ENCODE results near the gene TAF4.

TAF4 gene

GRCh38 chr20:61942526-61942925 is 123.2 kb downstream of the TAF4 start:
- TF ChIP-seq CTCF (IDR thresholded peaks at IDR 0.05; ENCODE audit: extremely low read depth, missing control alignments) = no peak
- no peak for DNase-seq (ENCODE audit: low spot score)

- TF ChIP-seq CTCF (IDR thresholded peaks at IDR 0.05; ENCODE audit: extremely low read depth, missing control alignments) = no peak
- no peak for DNase-seq (ENCODE audit: low spot score)
Measured at GRCh38 chr20:61941721-61942405, 123.8 kb downstream of the TAF4 start.

- DNase-seq (ENCODE audit: low spot score) = no peak
- TF ChIP-seq CTCF (IDR thresholded peaks at IDR 0.05; ENCODE audit: extremely low read depth, missing control alignments) = no peak
Measured at GRCh38 chr20:61940976-61941720, 124.5 kb downstream of the TAF4 start.

GRCh38 chr20:61940491-61940890 is 125.2 kb downstream of the TAF4 start:
- no peak for DNase-seq (ENCODE audit: low spot score)
- TF ChIP-seq CTCF (IDR thresholded peaks at IDR 0.05; ENCODE audit: extremely low read depth, missing control alignments) = no peak

GRCh38 chr20:61939691-61940360 is 125.9 kb downstream of the TAF4 start:
- no peak for TF ChIP-seq CTCF (IDR thresholded peaks at IDR 0.05; ENCODE audit: extremely low read depth, missing control alignments)
- DNase-seq (ENCODE audit: low spot score) = no peak

- no peak for TF ChIP-seq CTCF (IDR thresholded peaks at IDR 0.05; ENCODE audit: extremely low read depth, missing control alignments)
- no peak for DNase-seq (ENCODE audit: low spot score)
Measured at GRCh38 chr20:61938839-61939690, 126.6 kb downstream of the TAF4 start.

Data from GM20000 (cell line).